ENCODE data around the gene RRH.

- TF ChIP-seq ZNF416 (CRISPR knock-in tag; IDR thresholded peaks at IDR 0.05): no peak
- no peak for TF ChIP-seq CTCF (IDR thresholded peaks at IDR 0.05)
- TF ChIP-seq USF2 (CRISPR knock-in tag; IDR thresholded peaks at IDR 0.05): no peak
- no peak for TF ChIP-seq ESRRA (CRISPR knock-in tag; IDR thresholded peaks at IDR 0.05; ENCODE audit: borderline replicate concordance)
Measured at GRCh38 chr4:109836985-109837384, 9.2 kb downstream of the RRH start.
